Neural progenitor cell (in vitro differentiated cells): ENCODE data around the gene PSME2. TPM values are rescaled to one million over a fixed set of nuclear protein-coding genes. Genes with fewer than 3 reads are reported as not detected.

Experiments used
- DNase-seq: peaks from one replicate; pipeline ENCODE4 v3.0.0-alpha.2; 2016; ENCODE audit warnings: low spot score
- H2AFZ ChIP-seq: fragments of 200-600 bp; sonication (generic); replicated peaks from 2 replicates; pipeline ENCODE4 v1.6.1; 2016; ENCODE audit warnings: antibody characterized with exemption
- H3F3A ChIP-seq: fragments of 200-600 bp; sonication (generic); 2 replicates; pipeline ENCODE4 v1.6.1; 2016; ENCODE audit warnings: antibody characterized with exemption, low read depth
- H3K27ac ChIP-seq: fragments of 200-600 bp; sonication (generic); 2 replicates; pipeline ENCODE4 v1.5.1; 2016; ENCODE audit warnings: mild to moderate bottlenecking
- H3K27me3 ChIP-seq: fragments of 200-600 bp; sonication (generic); 2 replicates; pipeline ENCODE4 v1.6.1; 2016; ENCODE audit warnings: mild to moderate bottlenecking, moderate library complexity
- H3K36me3 ChIP-seq: fragments of 200-600 bp; sonication (generic); 2 replicates; pipeline ENCODE4 v1.5.1; 2016
- H3K4me1 ChIP-seq: fragments of 200-600 bp; sonication (generic); 2 replicates; pipeline ENCODE4 v1.6.1; 2016; ENCODE audit warnings: mixed run types
- H3K4me2 ChIP-seq: fragments of 200-600 bp; sonication (generic); 2 replicates; pipeline ENCODE4 v1.6.1; 2016
- H3K4me3 ChIP-seq: fragments of 200-600 bp; sonication (generic); 2 replicates; pipeline ENCODE4 v1.5.1; 2016
- H3K79me2 ChIP-seq: fragments of 200-600 bp; sonication (generic); 2 replicates; pipeline ENCODE4 v1.6.1; 2016; ENCODE audit warnings: low read depth
- H3K9ac ChIP-seq: fragments of 200-600 bp; sonication (generic); 2 replicates; pipeline ENCODE4 v1.6.1; 2016
- H3K9me3 ChIP-seq: fragments of 200-600 bp; sonication (generic); 2 replicates; pipeline ENCODE4 v1.5.1; 2016; ENCODE audit warnings: low read depth
- H4K20me1 ChIP-seq: fragments of 200-600 bp; sonication (generic); 2 replicates; pipeline ENCODE4 v1.6.1; 2016; ENCODE audit warnings: low read depth
- H3K27ac Mint-ChIP-seq: 3 replicates; pipeline ENCODE4 v1.8.0; 2021; ENCODE audit warnings: mixed read lengths
- H3K27me3 Mint-ChIP-seq: 2 replicates; pipeline ENCODE4 v1.8.0; 2022; ENCODE audit warnings: low read depth, mild to moderate bottlenecking, inconsistent platforms, moderate library complexity, mixed read lengths; ENCODE audit not compliant: insufficient read depth
- H3K36me3 Mint-ChIP-seq: 3 replicates; pipeline ENCODE4 v1.8.0; 2021; ENCODE audit warnings: mixed read lengths
- H3K4me1 Mint-ChIP-seq: 3 replicates; pipeline ENCODE4 v1.8.0; 2021; ENCODE audit warnings: mixed read lengths
- H3K4me3 Mint-ChIP-seq: 3 replicates; pipeline ENCODE4 v1.8.0; 2021; ENCODE audit warnings: mild to moderate bottlenecking, moderate library complexity, mixed read lengths
- H3K9me3 Mint-ChIP-seq: 3 replicates; pipeline ENCODE4 v1.8.0; 2020; ENCODE audit warnings: mixed read lengths
- CTCF ChIP-seq: fragments of 200-600 bp; sonication (generic); IDR thresholded peaks from 2 replicates; pipeline ENCODE4 v1.5.1; 2017; ENCODE audit warnings: antibody characterized with exemption, mild to moderate bottlenecking
- EZH2 ChIP-seq: fragments of 200-600 bp; sonication (generic); IDR thresholded peaks from 2 replicates; pipeline ENCODE4 v1.6.1; 2017; ENCODE audit warnings: antibody characterized with exemption, mild to moderate bottlenecking, moderate library complexity
- EZH2phosphoT487 ChIP-seq: fragments of 200-600 bp; sonication (generic); IDR thresholded peaks from 2 replicates; pipeline ENCODE4 v1.6.1; 2017; ENCODE audit warnings: antibody characterized with exemption
- total RNA-seq: library from RNA; depleted of rRNA; stranded (reverse); fragments of >200 nt; gene quantifications from 2 replicates; pipeline ENCODE4 v1.2.3, GENCODE V29; 2015; ENCODE audit warnings: low replicate concordance

Gene PSME2
- total RNA-seq, 1 donor from 2014 or later, result 43.5 TPM

GRCh38 chr14:24160499-24160849 lies 14.1 kb upstream of the PSME2 start:
- H3K9ac ChIP-seq, result no peak overlapping the region
- H3K27me3 Mint-ChIP-seq, result peaks cover 4% of the 10 kb centered on the region
- no peaks in the 10 kb centered on the region for H3K9me3 Mint-ChIP-seq
- no peak for DNase-seq
- no peak overlapping the region for H3K4me3 Mint-ChIP-seq
- no peak overlapping the region for H3K27ac ChIP-seq
- H3K4me1 Mint-ChIP-seq, result peaks cover 12% of the 10 kb centered on the region
- H3K4me1 ChIP-seq, result no peaks in the 10 kb centered on the region
- H2AFZ ChIP-seq, result no peak overlapping the region
- no peak overlapping the region for H3K27ac Mint-ChIP-seq
- H3K36me3 Mint-ChIP-seq, result peaks cover 16% of the 10 kb centered on the region
- no peaks in the 10 kb centered on the region for H3K36me3 ChIP-seq
- H3K79me2 ChIP-seq, result no peaks in the 10 kb centered on the region
- H3F3A ChIP-seq, result peaks cover 8% of the 10 kb centered on the region
- H3K4me2 ChIP-seq, result no peak overlapping the region
- H3K27me3 ChIP-seq, result no peaks in the 10 kb centered on the region
- no peaks in the 10 kb centered on the region for H3K9me3 ChIP-seq
- peaks cover 5% of the 10 kb centered on the region for H4K20me1 ChIP-seq
- TF ChIP-seq EZH2 (no peak), EZH2phosphoT487 (no peak), CTCF (no peak)
- H3K4me3 ChIP-seq, result no peak overlapping the region

GRCh38 chr14:24159777-24160498 lies 13.5 kb upstream of the PSME2 start:
- Mint-ChIP-seq H3K4me3 (no peak overlapping the region), H3K36me3 (peaks cover 18% of the 10 kb centered on the region), H3K9me3 (no peaks in the 10 kb centered on the region), H3K27me3 (peaks cover 4% of the 10 kb centered on the region), H3K4me1 (peaks cover 12% of the 10 kb centered on the region), H3K27ac (no peak overlapping the region)
- no peaks in the 10 kb centered on the region for H3K27me3 ChIP-seq
- TF ChIP-seq CTCF, result no peak
- TF ChIP-seq EZH2phosphoT487, result no peak
- TF ChIP-seq EZH2, result no peak
- H3K27ac ChIP-seq, result no peak overlapping the region
- H3K4me1 ChIP-seq, result no peaks in the 10 kb centered on the region
- DNase-seq, result no peak
- H4K20me1 ChIP-seq, result peaks cover 5% of the 10 kb centered on the region
- H3K36me3 ChIP-seq, result no peaks in the 10 kb centered on the region
- H3K79me2 ChIP-seq, result no peaks in the 10 kb centered on the region
- no peak overlapping the region for H3K4me2 ChIP-seq
- H3F3A ChIP-seq, result peaks cover 8% of the 10 kb centered on the region
- no peak overlapping the region for H3K4me3 ChIP-seq
- H3K9me3 ChIP-seq, result no peaks in the 10 kb centered on the region
- H3K9ac ChIP-seq, result no peak overlapping the region
- H2AFZ ChIP-seq, result no peak overlapping the region

GRCh38 chr14:24157331-24157730 lies 10.9 kb upstream of the PSME2 start:
- no peaks in the 10 kb centered on the region for H3K27me3 ChIP-seq
- Mint-ChIP-seq H3K9me3 (no peaks in the 10 kb centered on the region), H3K4me1 (peaks cover 12% of the 10 kb centered on the region), H3K4me3 (no peak overlapping the region), H3K36me3 (peaks cover 16% of the 10 kb centered on the region), H3K27me3 (peaks cover 2% of the 10 kb centered on the region), H3K27ac (no peak overlapping the region)
- TF ChIP-seq EZH2phosphoT487 (no peak), EZH2 (no peak), CTCF (no peak)
- H3K27ac ChIP-seq, result no peak overlapping the region
- no peaks in the 10 kb centered on the region for H3K4me1 ChIP-seq
- H3K9ac ChIP-seq, result no peak overlapping the region
- H3K79me2 ChIP-seq, result no peaks in the 10 kb centered on the region
- H4K20me1 ChIP-seq, result peaks cover 5% of the 10 kb centered on the region
- H2AFZ ChIP-seq, result no peak overlapping the region
- H3K9me3 ChIP-seq, result no peaks in the 10 kb centered on the region
- DNase-seq, result no peak
- H3F3A ChIP-seq, result peaks cover 8% of the 10 kb centered on the region
- H3K4me3 ChIP-seq, result no peak overlapping the region
- H3K4me2 ChIP-seq, result no peak overlapping the region
- peaks cover 4% of the 10 kb centered on the region for H3K36me3 ChIP-seq
